Lung microvascular endothelial cell (primary cell): ENCODE data around the gene VCAN. TPM values are rescaled to one million over a fixed set of nuclear protein-coding genes. Genes with fewer than 3 reads are reported as not detected.

ENCODE experiments used
- DNase-seq, 2 donors: peaks; one replicate each; pipeline versions ENCODE4 v3.0.0 to v3.0.0-alpha.2; 2010; ENCODE audit warnings: low read depth in 2 of 2
- total RNA-seq: library from RNA; depleted of rRNA; stranded (reverse); fragments of >200 nt; gene quantifications from 2 replicates; pipeline ENCODE4 v1.2.1, GENCODE V29; 2014

VCAN gene
- total RNA-seq, 1 donor from 2014 or later, result 0.60 TPM

GRCh38 chr5:83494666-83495065, 23.1 kb downstream of the VCAN start:
- no peak for DNase-seq

- DNase-seq, result no peak
These were observed 25.1 kb downstream of the VCAN start for GRCh38 chr5:83496626-83497025.

- DNase-seq, result no peak
These were observed 27.0 kb downstream of the VCAN start for GRCh38 chr5:83498585-83498984.

- no peak for DNase-seq
These were observed 32.1 kb downstream of the VCAN start for GRCh38 chr5:83503662-83504061.

GRCh38 chr5:83507431-83507830, 35.9 kb downstream of the VCAN start:
- no peak for DNase-seq

GRCh38 chr5:83509540-83509939, 38.0 kb downstream of the VCAN start:
- DNase-seq, result peak in 1 of 2 donors; percentile 30

- no peak for DNase-seq
These were observed 38.7 kb downstream of the VCAN start for GRCh38 chr5:83510260-83510659.

- DNase-seq, result no peak
These were observed 40.7 kb downstream of the VCAN start for GRCh38 chr5:83512061-83512745.

- no peak for DNase-seq
These were observed 41.5 kb downstream of the VCAN start for GRCh38 chr5:83513081-83513480.

GRCh38 chr5:83513491-83513890, 41.9 kb downstream of the VCAN start:
- DNase-seq, result no peak

- DNase-seq, result no peak
These were observed 44.8 kb downstream of the VCAN start for GRCh38 chr5:83516377-83516776.

GRCh38 chr5:83517072-83517687, 45.6 kb downstream of the VCAN start:
- DNase-seq, result no peak

- DNase-seq, result no peak
These were observed 46.1 kb downstream of the VCAN start for GRCh38 chr5:83517688-83518085.

- no peak for DNase-seq
These were observed 46.9 kb downstream of the VCAN start for GRCh38 chr5:83518319-83519061.

- DNase-seq, result no peak
These were observed 50.9 kb downstream of the VCAN start for GRCh38 chr5:83522446-83522845.

GRCh38 chr5:83523929-83524328, 52.4 kb downstream of the VCAN start:
- peak in 1 of 2 donors; percentile 32 for DNase-seq

- DNase-seq, result no peak
These were observed 52.8 kb downstream of the VCAN start for GRCh38 chr5:83524345-83524744.

- DNase-seq, result no peak
These were observed 53.4 kb downstream of the VCAN start for GRCh38 chr5:83524991-83525390.

GRCh38 chr5:83526289-83526688, 54.7 kb downstream of the VCAN start:
- no peak for DNase-seq

- DNase-seq, result no peak
These were observed 55.7 kb downstream of the VCAN start for GRCh38 chr5:83527221-83527620.

GRCh38 chr5:83527722-83528438, 56.3 kb downstream of the VCAN start:
- no peak for DNase-seq

- no peak for DNase-seq
These were observed 56.9 kb downstream of the VCAN start for GRCh38 chr5:83528439-83528769.
